ENCODE results near the gene KCTD16.

DNA sequence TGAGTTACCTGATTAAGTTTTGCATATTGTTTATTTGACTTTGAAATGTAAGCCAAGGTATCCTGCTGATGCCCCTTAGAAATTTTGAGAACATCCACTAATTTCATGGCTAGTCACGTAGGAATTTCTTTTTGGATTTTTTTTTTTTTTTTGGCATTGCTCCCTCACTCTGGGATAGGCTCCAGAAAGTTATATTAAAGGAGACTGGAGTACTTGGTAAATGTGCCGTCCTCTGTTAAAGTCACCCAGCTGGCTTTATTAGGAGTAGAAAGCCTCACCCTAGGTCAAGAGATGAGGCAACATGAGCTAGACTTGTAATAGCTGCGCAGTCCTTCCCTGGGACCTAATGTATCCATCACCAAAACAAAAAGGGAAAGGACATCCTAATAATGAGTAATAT lies 3.1 kb downstream of the KCTD16 start:
- TF ChIP-seq POLR2AphosphoS2 (conservative IDR thresholded peaks at IDR 0.05; ENCODE audit: low read length) (no peak), MYC (IDR thresholded peaks at IDR 0.05; ENCODE audit: borderline replicate concordance, low read length) (no peak), EP300 (IDR thresholded peaks at IDR 0.05) (no peak), JUN (IDR thresholded peaks at IDR 0.05) (no peak)
- TF ChIP-seq, protein P1, sequence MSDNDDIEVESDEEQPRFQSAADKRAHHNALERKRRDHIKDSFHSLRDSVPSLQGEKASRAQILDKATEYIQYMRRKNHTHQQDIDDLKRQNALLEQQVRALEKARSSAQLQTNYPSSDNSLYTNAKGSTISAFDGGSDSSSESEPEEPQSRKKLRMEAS (IDR thresholded peaks at IDR 0.05) = no peak
- TF ChIP-seq, protein P2, sequence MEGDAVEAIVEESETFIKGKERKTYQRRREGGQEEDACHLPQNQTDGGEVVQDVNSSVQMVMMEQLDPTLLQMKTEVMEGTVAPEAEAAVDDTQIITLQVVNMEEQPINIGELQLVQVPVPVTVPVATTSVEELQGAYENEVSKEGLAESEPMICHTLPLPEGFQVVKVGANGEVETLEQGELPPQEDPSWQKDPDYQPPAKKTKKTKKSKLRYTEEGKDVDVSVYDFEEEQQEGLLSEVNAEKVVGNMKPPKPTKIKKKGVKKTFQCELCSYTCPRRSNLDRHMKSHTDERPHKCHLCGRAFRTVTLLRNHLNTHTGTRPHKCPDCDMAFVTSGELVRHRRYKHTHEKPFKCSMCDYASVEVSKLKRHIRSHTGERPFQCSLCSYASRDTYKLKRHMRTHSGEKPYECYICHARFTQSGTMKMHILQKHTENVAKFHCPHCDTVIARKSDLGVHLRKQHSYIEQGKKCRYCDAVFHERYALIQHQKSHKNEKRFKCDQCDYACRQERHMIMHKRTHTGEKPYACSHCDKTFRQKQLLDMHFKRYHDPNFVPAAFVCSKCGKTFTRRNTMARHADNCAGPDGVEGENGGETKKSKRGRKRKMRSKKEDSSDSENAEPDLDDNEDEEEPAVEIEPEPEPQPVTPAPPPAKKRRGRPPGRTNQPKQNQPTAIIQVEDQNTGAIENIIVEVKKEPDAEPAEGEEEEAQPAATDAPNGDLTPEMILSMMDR (IDR thresholded peaks at IDR 0.05) = no peak
